ENCODE data around the gene CSNK1G1.
"Not testable (repeated sequence)": the region's sequence is repeated elsewhere in the genome, so short reads cannot be mapped to it uniquely, and the experiment has no call there.

CSNK1G1 gene

GRCh38 chr15:64131547-64131946 is 224.4 kb downstream of the CSNK1G1 start:
- no peak for DNase-seq

GRCh38 chr15:64130159-64130558 is 225.8 kb downstream of the CSNK1G1 start:
- DNase-seq: no peak

GRCh38 chr15:64127521-64128270 is 228.3 kb downstream of the CSNK1G1 start:
- no peak for DNase-seq

DNA sequence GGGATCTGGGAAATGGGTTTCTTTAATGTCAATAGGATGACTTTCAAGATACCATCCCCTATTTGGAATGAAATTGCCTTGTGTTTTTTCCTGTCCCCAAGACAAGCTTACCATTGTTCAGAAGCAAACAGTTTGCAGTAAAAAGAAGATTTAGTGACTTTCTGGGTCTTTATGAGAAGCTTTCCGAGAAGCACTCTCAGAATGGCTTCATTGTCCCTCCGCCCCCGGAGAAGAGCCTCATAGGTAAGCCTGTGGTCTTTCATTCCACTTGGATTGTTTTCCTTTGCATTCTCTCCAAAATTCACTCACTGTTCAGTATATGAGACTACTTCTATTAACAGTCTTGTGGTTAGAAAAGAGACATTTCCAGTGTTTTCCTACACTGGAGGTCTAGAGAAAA is 230.0 kb downstream of the CSNK1G1 start:
- DNase-seq: no peak

DNA sequence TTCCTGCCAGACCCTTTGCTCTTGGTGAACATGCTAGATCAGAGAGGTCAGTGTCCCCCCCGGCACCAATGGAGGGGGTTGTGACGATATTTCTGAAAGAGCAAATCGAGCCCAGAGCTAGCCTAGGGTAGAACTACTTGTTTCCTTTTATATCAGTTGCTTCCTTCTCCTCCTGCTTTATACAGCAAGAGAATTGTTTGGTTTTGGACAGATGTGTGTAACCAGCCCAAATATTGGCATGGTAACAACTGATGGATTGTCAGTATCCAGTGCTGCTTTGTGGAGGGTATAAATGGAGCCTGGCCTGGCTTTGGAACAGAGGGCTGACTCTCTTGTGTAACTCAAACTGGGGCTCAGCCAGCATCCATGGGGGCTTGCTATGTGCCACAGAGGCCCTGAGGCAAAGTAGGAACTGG is 233.0 kb downstream of the CSNK1G1 start:
- no peak for DNase-seq

DNA sequence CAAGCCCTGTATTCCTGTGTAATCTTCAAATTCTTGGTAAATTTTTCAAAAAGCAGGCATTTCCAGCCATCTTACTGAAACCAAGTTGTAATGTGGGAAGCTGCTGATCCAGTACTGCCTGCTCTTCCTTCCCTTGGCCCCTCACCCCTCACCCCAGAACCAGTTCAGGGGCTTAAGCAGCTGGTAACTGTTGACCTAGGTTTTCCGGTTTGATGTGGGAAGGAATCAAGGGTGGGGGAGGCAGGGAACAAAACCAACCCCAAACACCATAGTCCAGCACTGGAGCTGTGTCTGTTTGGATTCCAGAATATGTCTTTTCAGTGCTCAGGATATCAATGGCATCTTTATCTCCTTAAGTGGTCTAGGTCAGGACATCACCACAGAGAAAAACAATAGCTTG is 233.5 kb downstream of the CSNK1G1 start:
- DNase-seq: no peak

DNA sequence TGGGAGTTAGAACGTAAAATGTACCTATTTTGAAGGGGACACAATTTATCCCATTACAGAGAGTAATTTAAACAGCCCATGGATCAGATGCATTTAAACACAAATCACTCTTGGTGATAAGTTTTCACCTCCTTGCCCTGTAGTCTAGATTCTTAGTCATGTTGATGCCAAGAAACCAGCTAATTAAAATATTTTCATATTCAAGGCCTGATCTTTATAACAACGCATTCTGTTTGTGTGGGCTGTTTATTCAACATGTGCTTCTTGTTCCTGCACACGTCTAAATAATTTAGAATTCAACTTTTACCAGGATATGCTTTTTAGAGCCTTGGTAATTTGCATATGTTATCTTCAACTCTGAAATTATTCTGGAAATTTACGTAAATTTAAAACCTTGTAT is 234.4 kb downstream of the CSNK1G1 start:
- no peak for DNase-seq

- not testable (repeated sequence) for DNase-seq
These were observed 235.7 kb downstream of the CSNK1G1 start for GRCh38 chr15:64120322-64120721.

DNA sequence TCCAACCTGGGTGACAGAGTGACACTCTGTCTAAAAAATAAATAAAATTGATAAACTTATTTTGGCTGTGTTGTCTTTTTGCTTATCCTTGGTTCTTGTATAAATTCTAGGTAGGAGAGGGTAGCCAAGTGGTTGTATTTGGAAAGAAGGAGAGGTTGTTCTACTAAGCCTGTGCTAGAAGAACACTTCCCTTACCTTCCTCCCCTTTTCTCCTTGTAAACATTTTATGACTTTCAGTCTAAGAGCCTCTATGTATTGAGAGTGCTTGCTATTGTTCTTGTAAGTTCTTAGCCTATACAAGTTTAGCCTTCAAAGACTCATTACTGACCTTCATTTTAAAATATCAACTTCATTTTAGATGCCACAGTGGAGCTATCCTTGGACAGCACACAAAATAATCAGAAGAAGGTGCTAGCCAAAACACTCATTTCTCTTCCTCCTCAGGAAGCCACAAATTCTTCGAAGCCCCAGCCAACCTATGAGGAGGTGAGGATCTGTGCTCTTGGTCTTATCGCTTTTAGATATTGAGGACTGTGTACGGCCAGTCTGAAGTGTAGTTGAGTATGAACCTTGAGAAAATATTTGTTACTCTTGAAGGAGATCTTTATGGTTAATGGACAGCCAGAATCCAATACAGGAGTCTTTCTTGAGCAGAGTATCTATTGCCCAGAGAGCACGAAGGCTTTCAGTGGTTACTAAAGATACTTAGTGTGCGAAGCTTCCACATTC is 238.1 kb downstream of the CSNK1G1 start:
- no peak for DNase-seq

All from T-helper 2 cell (primary cell).